ENCODE measurements around the gene P2RX6.
A peak's percentile ranks its signal among the peaks of the same experiment; 100 is the strongest.
"Not testable (repeated sequence)": the region's sequence is repeated elsewhere in the genome, so short reads cannot be mapped to it uniquely, and the experiment has no call there.

Gene P2RX6

GRCh38 chr22:21014726-21015465, at the start of gene P2RX6:
TSS of gene P2RX6 (plus strand) at chr22:21015165. CDS start at chr22:21015175, 10 bp downstream.
- no peak for DNase-seq (ENCODE audit: low read depth)

GRCh38 chr22:20965888-20966855, 48.8 kb upstream of the P2RX6 start:
- DNase-seq (ENCODE audit: low read depth), result no peak

- no peak for DNase-seq (ENCODE audit: low read depth)
Measured at GRCh38 chr22:20966883-20967696, 47.9 kb upstream of the P2RX6 start, which contains the start of gene AIFM3. TSS of gene AIFM3 (plus strand) at chr22:20967255. CDS start at chr22:20967945, 690 bp downstream.

- no peak for DNase-seq (ENCODE audit: low read depth)
Measured at GRCh38 chr22:20967697-20968211, 47.2 kb upstream of the P2RX6 start.

- DNase-seq (ENCODE audit: low read depth), result no peak
Measured at GRCh38 chr22:20968281-20968977, 46.5 kb upstream of the P2RX6 start.

- DNase-seq (ENCODE audit: low read depth), result no peak
Measured at GRCh38 chr22:20970939-20971657, 43.9 kb upstream of the P2RX6 start.

- DNase-seq (ENCODE audit: low read depth), result not testable (repeated sequence)
Measured at GRCh38 chr22:20972014-20972694, 42.8 kb upstream of the P2RX6 start.

- no peak for DNase-seq (ENCODE audit: low read depth)
Measured at GRCh38 chr22:20972933-20973577, 41.9 kb upstream of the P2RX6 start.

- DNase-seq (ENCODE audit: low read depth), result no peak
Measured at GRCh38 chr22:20973634-20974286, 41.2 kb upstream of the P2RX6 start.

- no peak for DNase-seq (ENCODE audit: low read depth)
Measured at GRCh38 chr22:20974336-20974955, 40.5 kb upstream of the P2RX6 start.

GRCh38 chr22:20975541-20976290, 39.2 kb upstream of the P2RX6 start:
- no peak for DNase-seq (ENCODE audit: low read depth)

- DNase-seq (ENCODE audit: low read depth), result no peak
Measured at GRCh38 chr22:20976291-20976877, 38.6 kb upstream of the P2RX6 start.

- DNase-seq (ENCODE audit: low read depth), result no peak
Measured at GRCh38 chr22:20977019-20977418, 37.9 kb upstream of the P2RX6 start.

- DNase-seq (ENCODE audit: low read depth), result no peak
Measured at GRCh38 chr22:20977516-20978170, 37.3 kb upstream of the P2RX6 start.

- DNase-seq (ENCODE audit: low read depth), result no peak
Measured at GRCh38 chr22:20978419-20978818, 36.5 kb upstream of the P2RX6 start.

- peak; percentile 23 for DNase-seq (ENCODE audit: low read depth)
Measured at GRCh38 chr22:20979243-20979809, 35.6 kb upstream of the P2RX6 start.

Data from stimulated activated CD8-positive, alpha-beta memory T cell treated with anti-CD3 and anti-CD28 coated beads, Interleukin-12 subunit alpha, Interleukin-12 subunit beta, amount 100 ng/mL, for 1 hour (primary cell).